Umbilical cord (tissue), 2 donors: ENCODE data around the gene USP32. TPM values are rescaled to one million over a fixed set of nuclear protein-coding genes. Genes with fewer than 3 reads are reported as not detected.
A peak's percentile ranks its signal among the peaks of the same experiment; 100 is the strongest.
"Not testable (repeated sequence)": the region's sequence is repeated elsewhere in the genome, so short reads cannot be mapped to it uniquely, and the experiment has no call there.

ENCODE experiments used
- DNase-seq: peaks from one replicate; pipeline ENCODE4 v3.0.0-alpha.2; 2015; ENCODE audit warnings: low spot score
- total RNA-seq: library from RNA; depleted of rRNA; stranded (reverse); fragments of >200 nt; gene quantifications from one replicate; pipeline ENCODE4 v1.2.3, GENCODE V29; 2014; ENCODE audit warnings: low replicate concordance; ENCODE audit not compliant: insufficient read depth

Gene USP32
- total RNA-seq, 1 donor from 2014 or later = 40.2 TPM

- DNase-seq = no peak
Measured at GRCh38 chr17:60410001-60410400, 18.1 kb upstream of the USP32 start.

- no peak for DNase-seq
Measured at GRCh38 chr17:60406887-60407286, 15.0 kb upstream of the USP32 start.

GRCh38 chr17:60403962-60404361 is 12.0 kb upstream of the USP32 start:
- peak; percentile 42 for DNase-seq

- DNase-seq = no peak
Measured at GRCh38 chr17:60403523-60403810, 11.5 kb upstream of the USP32 start.

GRCh38 chr17:60401819-60402218 is 9.9 kb upstream of the USP32 start:
- DNase-seq = no peak

GRCh38 chr17:60398227-60398959 is 6.5 kb upstream of the USP32 start:
- no peak for DNase-seq

- no peak for DNase-seq
Measured at GRCh38 chr17:60396412-60396811, 4.5 kb upstream of the USP32 start.

GRCh38 chr17:60395508-60396065 is 3.7 kb upstream of the USP32 start:
- DNase-seq = no peak

- DNase-seq = no peak
Measured at GRCh38 chr17:60393840-60394723, 2.1 kb upstream of the USP32 start.

GRCh38 chr17:60392845-60393702 is 1.1 kb upstream of the USP32 start:
- peak; percentile 42 for DNase-seq

- DNase-seq = no peak
Measured at GRCh38 chr17:60391471-60392041, 377 bp downstream of the USP32 start.

- peak; percentile 43 for DNase-seq
Measured at GRCh38 chr17:60390925-60391470, 935 bp downstream of the USP32 start.

- DNase-seq = no peak
Measured at GRCh38 chr17:60390186-60390585, 1.7 kb downstream of the USP32 start.

GRCh38 chr17:60388742-60389141 is 3.2 kb downstream of the USP32 start:
- no peak for DNase-seq

GRCh38 chr17:60387666-60388065 is 4.3 kb downstream of the USP32 start:
- no peak for DNase-seq

GRCh38 chr17:60386147-60387058 is 5.5 kb downstream of the USP32 start:
- no peak for DNase-seq

GRCh38 chr17:60384921-60385320 is 7.0 kb downstream of the USP32 start:
- DNase-seq = not testable (repeated sequence)

- no peak for DNase-seq
Measured at GRCh38 chr17:60383379-60383778, 8.6 kb downstream of the USP32 start.

GRCh38 chr17:60381958-60382357 is 10.0 kb downstream of the USP32 start:
- no peak for DNase-seq

- DNase-seq = not testable (repeated sequence)
Measured at GRCh38 chr17:60379461-60379860, 12.5 kb downstream of the USP32 start.
